T-helper 1 cell (primary cell): ENCODE data around the gene PSPN.
A peak's percentile ranks its signal among the peaks of the same experiment; 100 is the strongest.
"Not testable (repeated sequence)": the region's sequence is repeated elsewhere in the genome, so short reads cannot be mapped to it uniquely, and the experiment has no call there.

Source experiments
- DNase-seq, 5 donors: peaks; one replicate each; pipeline ENCODE4 v3.0.0-alpha.2; 2012 to 2020

The PSPN gene

DNA sequence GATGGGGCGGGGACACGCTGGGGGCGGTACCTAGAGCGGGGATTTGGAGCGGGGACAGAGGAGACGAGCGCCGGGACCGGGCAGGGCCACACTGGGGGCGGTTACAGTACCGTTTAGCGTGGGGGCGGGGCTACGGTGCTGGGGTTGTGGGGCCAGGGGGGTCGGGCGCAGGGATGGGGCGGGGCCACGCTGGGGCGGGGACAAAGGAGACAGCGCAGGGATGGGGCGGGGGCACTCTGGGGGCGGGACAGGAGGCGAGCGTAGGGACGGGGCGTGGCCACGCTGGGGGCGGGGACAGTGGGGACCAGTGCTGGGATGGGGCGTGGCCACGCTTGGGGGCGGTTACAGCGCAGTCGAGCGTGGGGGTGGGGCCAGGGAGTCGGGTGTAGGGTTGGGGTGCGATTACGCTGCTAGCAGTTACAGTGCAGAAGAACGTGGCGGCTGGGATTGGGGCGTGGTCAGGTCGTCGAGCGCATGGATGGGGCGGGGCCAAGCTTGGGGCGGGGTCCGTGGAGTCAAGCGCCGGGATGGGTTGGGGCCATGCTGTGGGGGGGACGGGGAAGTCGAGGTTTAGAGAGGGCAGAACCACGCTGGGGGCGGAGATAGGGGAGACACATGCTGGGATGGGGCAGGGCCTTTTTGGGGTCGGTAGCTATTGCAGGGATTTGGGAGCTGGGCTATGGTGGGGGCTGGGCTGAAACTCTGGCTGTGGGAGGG lies 2.5 kb downstream of the PSPN start:
- DNase-seq, result peak; percentile 98 to 99 (median 98)

DNA sequence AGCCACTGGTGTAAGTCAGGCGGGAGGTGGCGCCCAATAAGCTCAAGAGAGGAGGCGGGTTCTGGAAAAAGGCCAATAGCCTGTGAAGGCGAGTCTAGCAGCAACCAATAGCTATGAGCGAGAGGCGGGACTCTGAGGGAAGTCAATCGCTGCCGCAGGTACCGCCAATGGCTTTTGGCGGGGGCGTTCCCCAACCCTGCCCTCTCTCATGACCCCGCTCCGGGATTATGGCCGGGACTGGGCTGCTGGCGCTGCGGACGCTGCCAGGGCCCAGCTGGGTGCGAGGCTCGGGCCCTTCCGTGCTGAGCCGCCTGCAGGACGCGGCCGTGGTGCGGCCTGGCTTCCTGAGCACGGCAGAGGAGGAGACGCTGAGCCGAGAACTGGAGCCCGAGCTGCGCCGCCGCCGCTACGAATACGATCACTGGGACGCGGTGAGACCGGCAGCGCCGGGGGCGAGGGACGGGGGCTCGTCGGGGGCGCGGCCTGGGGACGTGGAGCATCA lies 3.1 kb downstream of the PSPN start, which contains the start of gene ALKBH7:
ALKBH7 (plus strand) TSS at position 201 of the 502 bp plus-strand sequence; CDS start at position 228, 27 bp downstream.
- DNase-seq, result peak; percentile 93 to 99 (median 97)

DNA sequence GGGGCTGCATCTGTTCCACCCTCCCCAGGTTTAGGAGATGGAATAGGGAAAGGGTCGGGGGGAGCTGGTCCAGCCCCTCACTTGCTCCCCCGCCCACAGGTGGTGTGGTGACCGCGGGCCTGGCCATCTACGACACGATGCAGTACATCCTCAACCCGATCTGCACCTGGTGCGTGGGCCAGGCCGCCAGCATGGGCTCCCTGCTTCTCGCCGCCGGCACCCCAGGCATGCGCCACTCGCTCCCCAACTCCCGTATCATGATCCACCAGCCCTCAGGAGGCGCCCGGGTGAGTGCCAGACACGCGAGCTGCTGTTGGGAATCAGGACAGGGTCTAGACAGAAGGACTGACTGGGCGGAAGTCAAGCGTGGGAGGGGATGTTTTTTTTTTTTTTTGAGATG lies 11.4 kb downstream of the PSPN start:
- no peak for DNase-seq

DNA sequence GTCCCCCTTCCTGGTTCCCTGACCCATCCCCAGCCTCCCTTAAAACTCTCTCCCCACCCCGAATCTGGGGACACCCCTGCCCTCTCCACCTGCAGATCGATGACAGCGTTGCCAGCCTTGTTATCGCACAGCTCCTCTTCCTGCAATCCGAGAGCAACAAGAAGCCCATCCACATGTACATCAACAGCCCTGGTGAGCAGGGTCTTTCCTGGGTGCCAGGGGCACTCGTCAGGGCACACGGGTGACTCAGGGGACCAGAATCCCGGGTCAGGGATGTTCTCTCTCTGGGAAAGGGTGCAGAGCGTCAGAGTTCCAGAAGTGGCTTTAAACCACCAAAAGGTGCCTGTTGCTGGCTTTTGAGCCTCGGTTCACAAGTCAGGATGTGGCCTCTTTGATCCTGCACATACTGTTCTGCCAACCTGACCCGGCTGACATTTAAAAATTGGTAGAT lies 13.4 kb downstream of the PSPN start:
- DNase-seq, result peak in 2 of 5 donors; percentile 44 to 58

DNA sequence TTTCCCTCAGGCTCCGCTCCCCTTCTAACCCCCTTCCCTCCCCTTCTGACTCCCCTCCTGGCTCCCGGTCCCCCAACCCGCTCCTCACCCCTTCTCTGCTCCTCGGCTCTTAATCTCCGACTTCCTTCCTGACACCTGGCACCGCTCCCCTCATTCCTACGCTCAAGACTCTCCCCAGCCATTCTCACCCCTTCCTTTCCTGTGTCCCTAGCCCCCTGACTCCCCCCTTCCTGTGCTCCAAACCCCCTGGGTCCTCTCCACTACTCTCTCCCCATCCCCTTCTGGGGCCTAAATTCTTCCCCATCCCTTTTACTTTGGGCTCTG lies 13.7 kb downstream of the PSPN start:
- no peak for DNase-seq

DNA sequence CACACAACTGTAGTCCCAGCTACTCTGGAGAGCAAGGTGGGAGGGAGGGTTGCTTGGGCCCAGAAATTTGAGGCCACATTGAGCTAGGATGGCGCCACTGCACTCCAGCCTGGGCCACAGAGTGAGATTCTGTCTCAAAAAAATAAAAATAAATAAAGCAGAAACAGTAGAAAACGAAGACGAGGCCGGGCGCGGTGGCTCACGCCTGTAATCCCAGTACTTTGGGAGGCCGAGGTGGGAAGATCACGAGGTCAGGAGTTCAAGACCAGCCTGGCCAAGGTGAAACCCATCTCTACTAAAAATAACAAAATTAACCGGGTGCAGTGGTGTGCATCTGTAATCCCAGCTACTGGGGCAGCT lies 14.9 kb downstream of the PSPN start:
- DNase-seq, result not testable (repeated sequence)

DNA sequence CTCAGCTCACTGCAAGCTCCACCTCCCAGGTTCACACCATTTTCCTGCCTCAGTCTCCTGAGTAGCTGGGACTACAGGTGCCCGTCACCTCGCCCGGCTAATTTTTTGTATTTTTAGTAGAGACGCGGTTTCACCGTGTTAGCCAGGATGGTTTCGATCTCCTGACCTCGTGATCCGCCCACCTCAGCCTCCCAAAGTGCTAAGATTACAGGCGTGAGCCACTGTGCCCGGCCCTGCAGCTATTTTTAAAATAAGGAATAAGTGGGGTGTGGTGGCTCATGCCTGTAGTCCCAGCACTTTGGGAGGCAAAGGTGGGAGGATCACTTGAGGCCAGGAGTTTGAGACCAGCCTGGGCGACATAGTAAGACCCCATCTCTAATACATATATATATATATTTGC lies 15.3 kb downstream of the PSPN start:
- DNase-seq, result not testable (repeated sequence)

DNA sequence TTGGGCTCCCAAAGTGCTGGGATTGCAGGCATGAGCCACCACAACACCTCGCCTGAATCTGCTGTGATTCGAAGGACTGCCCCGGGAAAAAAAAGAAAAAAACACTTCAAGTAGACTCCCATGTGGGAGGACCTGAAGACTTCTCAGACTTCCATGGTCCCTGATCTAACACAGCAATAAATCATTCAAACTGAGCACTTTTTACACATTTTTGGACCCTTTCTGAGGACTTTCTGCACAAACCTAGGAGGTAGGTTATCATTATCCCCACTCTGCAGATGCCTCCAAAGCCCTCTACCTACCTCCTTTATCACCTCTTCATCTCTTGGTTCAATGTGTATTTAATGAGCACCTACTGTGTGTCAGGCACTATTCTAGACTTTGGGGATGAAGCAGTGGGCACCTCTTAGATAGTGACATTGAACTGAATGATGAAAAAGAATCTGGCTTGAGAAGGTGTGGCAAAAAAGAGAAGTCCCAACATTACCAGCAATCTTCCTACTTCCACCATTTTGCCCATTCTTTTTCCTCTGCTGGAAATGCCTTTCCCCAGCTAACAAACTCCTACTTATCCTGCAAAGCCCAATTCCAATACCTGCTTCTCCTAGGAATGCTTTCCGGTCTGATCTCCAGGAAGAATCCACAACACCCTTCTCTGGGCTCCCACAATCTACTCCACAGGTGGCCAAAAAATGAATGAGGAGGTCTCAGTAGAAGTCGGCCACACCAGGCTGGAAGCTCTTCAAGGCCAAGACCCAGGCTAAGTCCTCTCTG lies 16.0 kb downstream of the PSPN start:
- DNase-seq, result no peak

DNA sequence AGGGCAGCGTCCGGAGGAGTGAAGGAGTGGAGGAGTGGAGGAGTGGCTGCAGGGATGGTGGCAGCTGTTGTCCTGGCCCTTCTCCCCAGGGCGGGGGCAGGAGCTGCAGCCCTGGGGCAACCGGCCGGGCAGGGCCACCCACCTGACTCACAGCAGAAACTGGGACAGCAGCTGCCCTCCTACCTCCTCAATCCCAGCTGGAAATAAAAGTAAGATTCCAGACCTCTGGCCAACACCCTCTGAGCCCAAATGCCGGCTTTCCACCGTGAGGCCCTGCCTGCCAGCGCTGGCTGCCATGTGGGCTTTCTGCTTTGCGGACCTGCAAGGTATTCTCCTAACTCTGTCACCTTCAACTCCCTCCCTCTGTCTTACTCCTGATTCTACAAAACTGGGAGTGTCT lies 17.7 kb downstream of the PSPN start:
- DNase-seq, result no peak

DNA sequence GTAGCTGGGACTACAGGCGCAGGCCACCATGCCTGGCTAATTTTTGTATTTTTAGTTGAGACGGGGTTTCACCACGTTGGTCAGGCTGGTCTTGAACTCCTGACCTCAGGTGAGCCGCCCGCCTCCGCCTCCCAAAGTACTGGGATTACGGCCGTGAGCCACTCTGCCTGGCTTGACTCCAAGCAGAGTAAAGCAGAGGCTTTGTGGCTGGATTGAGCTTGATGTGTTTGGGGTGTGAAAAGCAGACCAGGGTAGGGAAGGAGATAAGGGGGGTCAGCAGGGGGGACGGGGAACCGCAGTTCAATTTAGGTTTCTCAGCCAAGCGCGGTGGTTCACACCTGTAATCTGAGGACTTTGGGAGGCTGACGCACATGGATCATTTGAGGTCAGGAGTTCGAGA lies 18.6 kb downstream of the PSPN start:
- DNase-seq, result no peak

DNA sequence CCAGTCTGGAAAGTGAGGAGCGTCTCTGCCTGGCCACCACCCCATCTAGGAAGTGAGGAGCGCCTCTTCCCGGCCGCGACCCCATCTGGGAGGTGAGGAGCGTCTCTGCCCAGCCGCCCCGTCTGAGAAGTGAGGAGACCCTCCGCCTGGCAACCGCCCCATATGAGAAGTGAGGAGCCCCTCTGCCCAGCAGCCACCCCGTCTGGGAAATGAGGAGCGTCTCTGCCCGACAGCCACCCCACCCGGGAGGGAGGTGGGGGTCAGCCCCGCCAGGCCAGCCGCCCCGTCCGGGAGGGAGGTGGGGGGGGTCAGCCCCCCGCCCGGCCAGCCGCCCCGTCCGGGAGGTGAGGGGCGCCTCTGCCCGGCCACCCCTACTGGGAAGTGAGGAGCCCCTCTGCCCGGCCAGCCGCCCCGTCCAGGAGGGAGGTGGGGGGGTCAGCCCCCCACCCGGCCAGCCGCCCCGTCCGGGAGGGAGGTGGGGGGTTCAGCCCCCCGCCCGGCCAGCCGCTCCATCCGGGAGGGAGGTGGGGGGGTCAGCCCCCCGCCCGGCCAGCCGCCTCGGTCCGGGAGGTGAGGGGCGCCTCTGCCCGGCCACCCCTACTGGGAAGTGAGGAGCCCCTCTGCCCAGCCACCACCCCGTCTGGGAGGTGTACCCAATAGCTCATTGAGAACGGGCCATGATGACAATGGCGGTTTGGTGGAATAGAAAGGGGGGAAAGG lies 20.3 kb downstream of the PSPN start:
- not testable (repeated sequence) for DNase-seq

DNA sequence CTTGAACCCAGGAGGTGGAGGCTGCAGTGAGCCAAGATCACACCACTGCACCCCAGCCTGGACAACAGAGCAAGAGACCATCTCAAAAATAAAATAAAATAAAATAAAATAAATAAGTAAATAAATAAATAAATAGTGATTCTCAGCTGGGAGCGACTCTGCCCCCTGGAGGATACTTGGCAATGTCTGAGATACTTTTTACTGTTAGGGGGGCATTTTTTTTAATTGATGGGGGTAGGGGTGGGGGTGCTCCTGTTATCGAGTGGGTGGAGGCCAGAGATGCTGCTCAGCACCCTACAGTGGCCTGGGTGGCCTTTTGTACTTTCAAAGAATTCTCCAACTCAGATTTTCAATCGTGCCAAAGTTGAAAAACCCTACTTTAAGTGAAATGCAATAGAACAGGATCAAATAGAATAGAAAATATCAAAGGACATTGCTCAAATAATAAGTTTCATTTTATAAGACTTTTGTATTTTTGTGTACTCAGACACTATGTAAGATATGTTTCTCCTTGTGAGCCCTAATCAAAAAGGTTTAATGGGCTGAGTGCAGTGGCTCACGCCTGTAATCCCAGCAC lies 21.5 kb downstream of the PSPN start:
- DNase-seq, result no peak

DNA sequence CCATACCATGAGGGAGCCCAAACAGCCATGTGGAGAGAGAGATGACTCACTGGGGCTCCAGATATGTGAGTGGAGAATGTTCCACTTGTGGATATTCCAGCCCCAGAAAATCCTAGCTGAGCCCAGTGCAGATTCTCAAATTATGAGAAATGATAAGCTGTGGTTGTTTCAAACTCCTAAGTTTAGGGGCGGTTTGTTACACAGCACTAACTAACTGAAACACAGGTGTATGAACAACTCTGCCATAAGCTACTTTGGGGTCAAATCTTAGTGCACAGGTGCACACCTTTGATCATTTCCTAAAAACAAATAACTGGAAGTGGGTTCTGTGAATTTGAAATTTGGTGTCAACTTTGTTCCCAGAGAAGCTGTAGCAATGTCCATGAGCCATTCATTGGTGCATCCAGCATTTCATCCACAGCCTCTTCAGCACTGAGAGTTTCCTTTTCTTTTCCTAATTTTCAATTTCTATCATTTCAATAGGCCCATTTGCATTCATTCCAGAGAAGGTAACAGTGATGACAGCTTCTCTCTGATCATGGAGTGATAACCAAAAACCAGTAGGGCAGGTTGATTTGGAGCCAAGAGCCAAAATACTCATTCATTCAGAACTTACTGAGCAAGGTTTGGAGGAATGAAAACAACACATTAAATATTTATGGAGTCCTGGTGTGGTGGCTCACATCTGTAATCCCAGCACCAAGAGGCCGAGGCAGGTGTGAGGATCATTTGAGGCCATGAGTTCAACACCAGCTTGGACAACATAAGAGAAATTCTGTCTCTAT lies 23.2 kb downstream of the PSPN start:
- DNase-seq, result no peak

DNA sequence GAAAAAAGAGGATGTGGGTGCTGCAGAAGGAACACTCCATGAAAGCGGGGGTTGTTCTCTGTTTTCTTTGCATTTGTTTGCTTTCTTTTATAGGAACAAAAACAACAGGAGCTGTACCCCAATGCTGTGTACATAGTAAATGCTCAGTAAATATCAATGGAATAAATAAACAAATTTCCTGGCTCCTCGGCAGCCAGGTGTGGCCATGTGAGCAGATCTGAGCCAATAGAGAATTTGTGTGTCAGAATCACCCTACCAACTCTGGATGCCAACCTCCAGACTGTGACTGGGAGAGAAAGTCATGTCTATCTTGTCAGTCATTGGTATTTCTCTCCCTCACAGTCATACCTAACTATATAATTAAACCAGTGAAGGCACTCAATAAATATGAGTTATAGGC lies 25.0 kb downstream of the PSPN start:
- DNase-seq, result no peak

DNA sequence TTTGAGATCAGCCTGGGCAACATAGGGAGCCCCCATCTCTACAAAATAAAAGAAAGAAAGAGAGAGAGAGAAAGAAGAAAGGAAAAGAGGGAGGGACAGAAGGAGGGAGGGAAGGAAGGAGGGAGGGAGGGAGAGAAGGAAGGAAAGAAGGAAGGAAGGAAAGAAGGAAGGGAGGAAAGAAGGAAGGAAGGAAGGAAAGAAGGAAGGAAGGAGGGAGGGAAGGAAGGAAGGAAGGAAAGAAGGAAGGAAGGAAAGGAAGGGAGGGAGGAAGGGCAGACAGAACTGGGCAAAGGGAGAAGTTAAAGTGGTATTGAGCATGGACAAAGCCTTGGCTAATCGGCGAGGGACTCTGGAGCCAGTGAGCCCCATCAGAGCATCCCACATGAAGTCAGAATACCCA lies 26.5 kb downstream of the PSPN start:
- DNase-seq, result not testable (repeated sequence)

DNA sequence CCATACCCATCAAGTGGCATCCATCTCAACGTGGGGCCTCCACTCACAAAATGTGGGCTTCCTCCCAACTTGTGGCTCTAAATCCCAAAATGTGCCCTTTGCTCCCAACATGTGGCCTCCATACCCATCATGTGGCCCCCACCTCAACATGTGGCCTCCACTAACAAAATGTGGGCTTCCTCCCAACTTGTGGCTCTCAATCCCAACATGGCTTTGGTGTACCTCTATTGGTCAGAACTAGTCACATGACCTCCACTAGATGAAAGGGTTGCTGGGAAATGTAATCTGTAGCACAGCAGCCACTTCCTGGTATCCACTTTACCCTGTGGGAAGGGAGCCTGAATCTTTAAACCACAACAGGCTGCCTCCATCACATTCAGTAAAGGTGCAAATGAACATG lies 32.3 kb downstream of the PSPN start:
- no peak for DNase-seq

DNA sequence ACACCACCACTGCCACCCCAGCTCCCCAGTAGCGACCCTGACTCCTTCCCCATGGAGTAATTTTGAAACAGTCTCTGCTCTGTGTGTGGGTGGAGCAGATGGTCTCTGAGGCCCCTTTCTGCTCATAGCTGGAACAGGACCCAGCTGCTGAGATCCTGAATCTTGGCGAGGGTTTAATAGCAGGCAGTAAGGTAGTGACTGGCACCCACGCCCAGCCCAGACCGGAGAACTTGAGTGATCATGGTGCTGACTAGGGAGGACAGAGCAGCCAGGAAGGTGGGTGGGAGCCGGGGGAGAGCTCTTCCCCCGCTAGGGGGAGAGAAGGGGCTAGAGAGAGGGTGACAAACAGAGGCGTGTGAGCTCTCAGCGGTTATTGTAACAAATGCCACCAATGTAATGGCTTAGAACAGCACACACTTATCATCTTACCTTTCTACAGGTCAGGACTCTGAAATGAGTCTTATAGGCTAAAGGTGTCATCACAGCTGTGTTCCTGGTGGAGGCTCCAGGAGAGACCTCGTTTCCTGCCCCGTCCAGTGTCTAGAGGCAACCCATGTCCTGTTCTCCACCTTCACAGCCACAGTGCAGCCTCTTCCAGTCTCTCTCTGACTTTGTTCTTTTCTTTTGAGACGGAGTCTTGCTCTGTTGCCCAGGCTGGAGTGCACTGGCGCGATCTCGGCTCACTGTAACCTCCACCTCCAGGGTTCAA lies 35.1 kb downstream of the PSPN start:
- no peak for DNase-seq

DNA sequence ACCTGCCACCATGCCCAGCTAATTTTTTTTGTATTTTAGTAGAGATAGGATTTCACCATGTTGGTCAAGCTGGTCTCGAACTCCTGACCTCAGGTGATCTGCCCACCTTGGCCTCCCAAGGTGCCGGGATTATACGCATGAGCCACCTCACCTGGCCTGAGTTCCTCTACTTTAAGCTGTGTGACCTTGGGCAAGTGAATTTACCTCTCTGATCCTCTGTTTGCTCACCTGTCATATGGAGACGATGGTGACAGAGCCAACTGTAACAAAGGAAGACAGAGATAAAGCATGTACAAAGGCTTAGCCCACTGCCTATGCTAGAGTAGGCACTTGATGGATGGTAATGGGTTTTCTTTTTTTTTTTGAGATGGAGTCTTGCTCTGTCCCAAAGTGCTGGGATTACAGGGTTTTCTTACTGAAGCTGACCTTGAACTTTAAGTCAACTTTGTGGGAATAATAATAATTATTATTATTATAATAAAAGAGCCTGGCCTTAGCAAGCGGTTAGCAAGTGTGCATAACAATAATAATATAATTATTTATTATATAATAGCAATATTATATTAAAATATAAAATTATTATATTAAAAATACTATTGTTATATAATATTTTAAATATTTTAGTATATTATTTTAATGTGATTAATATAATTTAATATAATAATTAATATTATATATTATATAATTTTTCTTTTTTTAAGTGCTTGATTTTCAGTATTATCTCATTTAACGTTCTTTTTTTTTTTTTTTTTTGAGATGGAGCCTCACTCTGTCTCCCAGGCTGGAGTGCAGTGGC lies 41.0 kb downstream of the PSPN start:
- no peak for DNase-seq

DNA sequence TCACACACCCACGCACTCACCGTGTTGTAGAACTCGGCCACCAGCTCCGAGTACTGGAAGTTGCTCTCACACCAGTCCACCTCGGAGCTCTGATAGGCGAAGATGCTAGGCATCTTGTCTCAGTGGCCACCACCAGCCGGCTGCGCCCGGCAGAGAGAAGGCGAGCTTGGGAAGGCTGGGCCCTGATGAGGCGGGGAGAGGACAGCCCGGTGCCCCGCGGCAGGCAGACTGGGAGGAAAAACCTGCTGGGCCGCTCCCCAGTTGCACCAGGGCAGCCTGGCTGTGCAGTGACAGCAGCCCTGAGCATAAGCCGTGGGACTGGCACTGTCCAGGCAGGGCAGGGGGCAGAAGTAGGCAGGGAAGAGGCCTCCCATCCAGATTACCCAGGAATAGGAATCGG lies 42.3 kb downstream of the PSPN start, which contains the start of gene ACER1:
ACER1 (minus strand) TSS at position 174 of the 400 bp plus-strand sequence; CDS start at position 113, 61 bp downstream.
- no peak for DNase-seq

DNA sequence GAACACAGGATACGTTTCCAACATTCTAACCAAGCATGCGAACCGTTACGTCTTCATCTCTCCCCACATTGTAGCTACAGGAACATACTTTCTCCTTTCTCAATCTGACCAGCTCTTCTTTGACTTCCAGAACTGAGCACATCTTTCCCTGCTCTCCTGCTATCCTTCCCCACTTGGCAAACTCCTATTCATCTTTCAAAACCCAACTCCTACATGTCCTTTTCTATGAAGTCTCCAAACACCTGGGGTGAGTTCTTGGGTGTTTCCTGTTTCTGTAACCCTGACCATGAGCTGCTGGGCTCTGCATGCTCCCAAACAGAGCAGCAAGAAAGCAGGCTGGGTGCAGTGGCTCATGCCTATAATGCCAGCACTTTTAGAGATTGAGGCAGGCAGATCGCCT lies 48.9 kb downstream of the PSPN start:
- DNase-seq, result no peak

DNA sequence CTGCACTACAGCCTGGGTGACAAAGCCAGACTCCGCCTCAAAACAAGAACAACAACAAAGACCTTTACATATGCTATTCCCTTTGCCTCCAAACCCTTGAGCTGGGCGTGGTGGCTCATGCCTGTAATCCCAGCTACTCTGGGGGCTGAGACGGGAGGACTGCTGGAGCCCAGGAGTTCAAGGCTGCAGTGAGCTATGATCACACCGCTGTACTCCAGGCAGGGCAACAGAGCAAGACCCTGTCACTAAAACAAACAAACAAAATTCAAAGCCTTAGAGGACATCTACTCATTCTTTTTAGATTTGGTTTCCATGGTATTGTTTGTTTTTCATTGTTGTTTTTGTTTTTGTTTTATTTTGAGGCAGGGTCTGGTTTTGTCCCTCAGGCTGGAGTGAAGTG lies 50.1 kb downstream of the PSPN start:
- DNase-seq, result no peak
